NOMO-1 (cell line): ENCODE measurements around the gene SMAD9.
"Not testable (repeated sequence)": the region's sequence is repeated elsewhere in the genome, so short reads cannot be mapped to it uniquely, and the experiment has no call there.

Experiments used
- DNase-seq, 2 experiments: peaks; one replicate each; lab custom pipeline; 2025; ENCODE audit not compliant: unreplicated experiment in 2 of 2; lab: John Stamatoyannopoulos, UW

The SMAD9 gene

DNA sequence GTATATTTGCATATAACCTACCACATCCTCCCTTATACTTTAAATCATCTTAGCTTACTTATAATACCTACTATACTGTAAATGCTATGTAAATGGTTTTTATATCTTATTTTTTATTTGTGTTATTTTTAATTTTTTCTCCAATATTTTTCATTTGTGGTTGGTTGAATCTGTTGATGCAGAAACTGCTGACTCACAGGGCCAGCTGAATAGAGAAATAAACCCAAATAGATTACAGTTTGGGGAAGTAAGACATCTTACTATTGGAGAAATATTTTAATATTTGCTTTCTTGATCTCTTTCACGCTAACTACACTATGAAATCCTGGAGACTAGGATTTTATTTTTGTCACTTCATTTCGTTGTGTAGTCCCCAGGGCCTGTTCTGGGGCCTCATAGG is 7.1 kb downstream of the SMAD9 start:
- no peak for DNase-seq

DNA sequence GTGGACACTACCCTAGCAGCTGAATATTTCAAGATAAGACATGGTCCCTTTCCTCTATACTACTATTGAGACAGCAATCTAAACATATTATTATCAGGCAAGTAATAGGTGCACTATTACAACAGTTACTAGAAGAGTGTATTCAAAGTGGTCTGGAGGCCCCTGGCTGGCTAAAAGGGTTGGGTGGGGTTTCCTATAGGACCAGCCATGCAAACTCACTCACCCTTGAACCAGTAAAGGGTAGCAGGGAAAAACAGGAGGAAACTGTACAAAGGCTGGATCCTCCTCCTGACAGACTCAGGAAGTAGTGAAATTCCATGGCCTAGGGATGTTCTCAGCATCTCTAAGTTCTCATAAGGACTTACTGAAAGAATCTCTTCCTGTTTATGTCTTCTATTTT is 7.7 kb downstream of the SMAD9 start:
- no peak for DNase-seq

DNA sequence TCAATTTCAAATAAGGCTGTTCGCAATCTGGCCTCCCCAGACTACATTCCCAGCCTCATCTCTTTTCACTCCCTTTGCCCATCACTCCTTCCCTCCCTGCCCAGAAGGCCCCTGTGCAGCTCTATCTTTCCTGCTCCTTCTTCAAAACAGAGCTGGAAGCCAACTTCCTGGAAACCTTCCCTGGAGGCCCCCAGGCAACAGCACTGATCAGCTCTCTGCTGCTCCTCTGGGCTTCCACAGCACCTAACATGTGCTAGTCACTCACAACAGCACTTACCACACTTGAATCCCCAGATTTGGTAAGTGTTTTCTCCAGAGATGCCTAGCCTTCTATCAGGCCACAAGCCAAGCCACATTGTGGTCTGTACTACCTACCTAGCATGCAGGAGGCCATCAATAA is 9.5 kb downstream of the SMAD9 start:
- no peak for DNase-seq

- DNase-seq = no peak
These were observed 12.2 kb downstream of the SMAD9 start for GRCh38 chr13:36907821-36908220.

DNA sequence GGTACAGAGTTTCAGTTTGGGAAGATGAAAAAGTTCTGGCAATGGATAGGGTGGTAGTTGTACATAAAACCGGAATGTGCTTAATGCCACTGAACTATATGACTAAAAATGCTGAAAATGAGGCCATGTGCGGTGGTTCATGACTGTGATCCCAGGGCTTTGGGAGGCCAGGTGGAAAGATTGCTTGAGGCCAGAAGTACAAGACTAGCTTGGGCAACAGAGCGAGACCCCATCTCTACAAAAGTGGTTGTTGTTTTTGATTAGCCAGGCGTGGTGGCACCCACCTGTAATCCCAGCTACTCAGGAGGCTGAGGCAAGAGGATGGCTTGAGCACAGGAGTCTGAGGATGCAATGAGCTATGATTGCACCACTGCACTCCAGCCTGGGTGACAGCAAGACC is 12.8 kb downstream of the SMAD9 start:
- DNase-seq = no peak

DNA sequence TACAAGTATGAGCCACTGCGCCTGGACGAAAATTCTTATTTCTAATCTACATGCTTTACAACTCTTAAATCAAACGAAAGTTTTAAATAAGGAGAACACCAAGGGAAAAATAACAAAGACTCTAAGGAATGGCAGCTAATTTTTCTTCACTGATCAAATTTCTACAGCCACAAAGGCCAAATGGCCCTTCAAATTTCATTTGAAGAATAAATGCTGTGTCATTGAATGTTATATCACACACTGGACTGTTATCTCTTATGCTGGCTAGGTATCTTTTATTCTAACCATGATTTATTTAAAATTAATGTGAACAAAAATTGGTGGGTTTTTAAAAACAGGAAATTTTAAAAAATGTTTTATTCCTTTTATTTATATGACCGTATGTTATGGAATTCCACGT is 14.1 kb downstream of the SMAD9 start:
- DNase-seq = no peak

DNA sequence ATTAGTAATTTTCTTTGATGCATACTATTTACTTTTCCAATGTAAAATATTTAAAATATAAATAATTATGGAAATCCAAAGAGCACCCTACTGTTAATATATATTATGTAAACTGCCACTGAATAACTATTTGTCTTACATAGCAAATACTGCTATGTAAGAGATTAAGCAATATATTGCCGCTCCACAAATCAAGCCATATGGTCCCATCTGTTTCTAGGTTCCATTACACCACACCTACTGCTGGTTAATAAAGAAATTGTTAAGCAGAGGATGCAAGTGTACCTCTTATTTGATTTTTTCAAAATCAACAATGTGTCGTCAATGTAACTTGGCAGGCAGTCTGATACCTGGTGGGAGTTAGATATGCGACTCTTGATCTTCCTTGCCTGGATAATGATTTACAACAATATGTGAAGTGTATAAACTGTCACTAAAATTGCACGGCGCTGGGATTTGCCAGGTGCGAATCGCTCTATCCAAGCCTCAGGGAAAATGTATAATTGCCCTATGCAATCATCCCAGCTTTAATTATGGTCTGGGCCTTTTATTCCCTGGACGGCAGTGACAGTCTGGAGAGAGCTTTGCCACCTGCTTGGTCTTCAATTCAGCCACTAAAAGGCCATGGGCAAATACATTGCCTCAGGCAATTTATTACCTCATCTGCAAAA is 16.0 kb downstream of the SMAD9 start:
- DNase-seq = no peak

DNA sequence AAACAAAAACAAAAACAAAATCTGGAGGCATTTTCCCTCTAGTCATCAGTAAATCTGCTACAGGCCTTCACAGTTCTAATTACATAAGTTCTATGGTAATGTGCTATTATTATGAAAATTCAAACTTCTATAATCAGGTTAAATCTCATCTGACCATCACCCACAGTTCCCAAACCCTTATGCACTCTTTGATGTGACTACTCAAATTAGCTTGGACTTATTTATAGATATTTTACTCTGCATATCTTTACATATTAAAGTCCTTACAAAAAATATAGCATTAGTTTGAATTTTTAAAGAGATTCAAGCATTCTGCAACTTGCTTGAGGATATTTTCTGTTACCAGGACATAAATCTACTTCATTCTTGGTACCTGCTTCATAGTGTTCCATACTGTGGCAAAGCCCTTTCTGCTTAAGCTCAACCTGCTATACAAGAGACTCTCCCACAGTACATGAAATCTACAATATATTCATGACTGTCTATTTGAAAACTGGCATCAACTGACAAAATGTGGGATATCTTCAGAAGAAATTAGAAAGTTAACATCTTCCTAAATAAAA is 22.9 kb downstream of the SMAD9 start:
- DNase-seq = no peak

GRCh38 chr13:36891752-36892151 is 28.3 kb downstream of the SMAD9 start:
- no peak for DNase-seq

DNA sequence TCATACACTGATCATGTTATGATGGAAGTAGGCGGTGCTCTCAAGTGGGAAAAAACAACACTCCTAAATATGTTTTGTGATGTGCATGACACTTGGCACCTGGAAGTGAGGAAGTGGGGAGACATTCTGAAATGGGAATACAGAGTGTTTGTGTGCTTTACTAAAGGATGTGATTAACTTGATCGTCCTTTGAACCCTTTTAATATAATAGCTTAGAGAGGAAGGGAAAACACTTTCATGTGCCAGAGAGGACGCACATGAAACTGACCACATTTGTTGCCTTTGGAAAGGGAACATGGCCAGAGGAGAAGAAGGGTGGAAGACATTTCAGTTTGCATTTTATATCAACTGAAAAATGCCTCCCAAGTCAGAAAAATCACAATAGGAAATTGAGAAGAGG is 31.4 kb downstream of the SMAD9 start:
- DNase-seq = no peak

DNA sequence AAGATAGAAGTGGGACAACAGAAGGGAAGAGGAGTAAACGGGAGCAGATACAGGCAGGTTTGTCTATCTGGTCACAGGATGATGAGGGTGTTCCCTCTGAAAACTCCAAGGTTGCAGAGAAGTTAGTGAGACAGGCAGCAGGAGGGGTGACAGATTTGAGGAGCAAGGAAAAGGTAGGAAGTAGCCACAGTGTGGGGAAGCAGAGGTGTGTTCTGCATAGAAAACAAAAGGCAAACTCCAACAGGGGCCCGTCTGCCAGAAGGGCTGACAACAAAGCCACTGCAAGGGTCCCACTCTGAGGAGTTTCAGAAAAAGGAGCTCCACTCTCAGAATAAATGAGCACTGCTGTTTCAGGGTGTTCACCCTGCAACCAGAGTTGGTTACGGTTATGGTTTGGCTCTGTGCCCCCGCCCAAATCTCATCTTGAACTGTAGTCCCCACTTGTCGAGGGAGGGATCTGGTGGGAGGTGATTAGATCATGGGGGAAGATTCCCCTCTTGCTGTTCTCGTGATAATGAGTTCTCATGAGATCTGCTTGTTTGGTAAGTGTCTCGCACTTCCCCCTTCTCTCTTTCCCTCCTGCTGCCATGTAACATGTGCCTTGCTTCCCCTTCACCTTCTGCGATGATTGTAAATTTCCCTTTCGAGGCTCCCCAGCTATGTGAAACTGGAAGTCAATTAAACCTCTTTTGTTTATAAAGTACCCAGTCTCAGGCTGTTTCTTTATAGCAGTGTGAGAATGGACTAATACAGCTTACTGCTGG is 32.1 kb downstream of the SMAD9 start:
- peak in 1 of 2 experiments; percentile 71 for DNase-seq

GRCh38 chr13:36885901-36886300 is 34.1 kb downstream of the SMAD9 start:
- DNase-seq = no peak

DNA sequence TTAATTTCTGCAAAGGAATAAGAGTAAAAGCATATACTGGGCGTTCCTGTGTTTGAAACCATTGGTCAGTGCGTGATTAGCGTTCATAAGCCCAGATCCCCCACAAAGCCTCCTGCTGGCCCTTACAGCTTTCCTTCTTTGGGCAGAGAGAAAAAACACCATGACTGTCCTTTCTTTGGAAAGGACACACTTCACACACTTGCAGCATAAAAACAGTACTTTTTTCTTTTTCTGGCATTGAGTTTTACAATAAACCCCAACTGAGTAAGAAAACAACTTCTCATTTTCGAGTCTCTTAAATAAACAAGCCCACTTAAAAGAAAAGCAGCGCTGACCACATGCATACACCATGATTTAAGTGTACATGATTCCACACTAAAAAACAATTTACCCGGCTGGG is 35.8 kb downstream of the SMAD9 start:
- no peak for DNase-seq

GRCh38 chr13:36883824-36884223 is 36.2 kb downstream of the SMAD9 start:
- no peak for DNase-seq

GRCh38 chr13:36883392-36883791 is 36.6 kb downstream of the SMAD9 start:
- DNase-seq = not testable (repeated sequence)

- no peak for DNase-seq
These were observed 37.1 kb downstream of the SMAD9 start for GRCh38 chr13:36882829-36883390.

GRCh38 chr13:36880961-36881360 is 39.1 kb downstream of the SMAD9 start:
- DNase-seq = no peak

- no peak for DNase-seq
These were observed 40.7 kb downstream of the SMAD9 start for GRCh38 chr13:36879218-36879938.

DNA sequence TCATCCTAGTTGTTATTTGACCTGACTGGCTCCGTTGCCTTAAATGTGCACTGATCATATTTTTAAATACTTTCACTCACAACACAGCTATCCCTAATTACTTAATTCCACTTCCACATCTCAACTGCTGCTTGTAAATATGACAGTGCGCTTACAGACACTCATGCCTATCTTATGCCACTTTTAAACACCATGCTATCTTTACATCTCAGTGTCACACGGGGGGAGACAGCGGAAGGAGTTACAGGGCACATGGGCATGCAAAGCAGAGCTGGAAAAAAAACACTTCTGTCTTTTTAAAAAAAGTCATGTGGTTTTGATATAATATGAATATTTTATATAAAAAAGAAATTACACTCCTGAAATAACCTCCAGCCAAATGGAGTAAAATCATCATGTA is 44.1 kb downstream of the SMAD9 start:
- DNase-seq = no peak

DNA sequence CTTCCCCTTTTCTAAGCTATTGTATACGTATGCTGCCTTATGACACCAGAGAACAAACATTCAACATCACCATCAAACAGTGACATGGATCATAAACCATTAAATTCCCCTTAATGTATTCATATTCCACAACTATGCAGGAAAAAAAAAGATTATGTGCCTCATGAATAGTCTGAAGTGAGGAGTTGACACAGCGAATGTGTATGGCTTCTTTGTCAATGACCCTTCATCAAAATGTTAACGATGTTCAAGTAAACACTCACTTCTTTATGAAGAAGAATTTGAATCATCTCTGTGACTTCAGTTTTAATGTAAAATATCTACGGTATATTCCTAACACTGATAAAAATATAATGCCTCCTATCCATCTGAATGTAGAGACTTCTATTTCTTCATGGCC is 44.6 kb downstream of the SMAD9 start:
- DNase-seq = no peak

- DNase-seq = no peak
These were observed 47.4 kb downstream of the SMAD9 start for GRCh38 chr13:36872621-36873020.
